Measurements from ENCODE around the gene AAMP.

- TF ChIP-seq CTCF (IDR thresholded peaks at IDR 0.05; ENCODE audit: low read depth, low read length, missing input control) (no peak), ATF3 (IDR thresholded peaks at IDR 0.05) (no peak), MAX (IDR thresholded peaks at IDR 0.05) (no peak)
Observed at GRCh38 chr2:218226903-218227302, 43.0 kb downstream of the AAMP start.
